Fibroblast of mammary gland (primary cell): ENCODE data around the gene ALDH3A2.
"Not testable (repeated sequence)": the region's sequence is repeated elsewhere in the genome, so short reads cannot be mapped to it uniquely, and the experiment has no call there.

Experiments used
- DNase-seq: peaks from one replicate; pipeline ENCODE4 v3.0.0-alpha.2; 2010; ENCODE audit warnings: low read depth
- H3K4me3 ChIP-seq: 2 replicates; pipeline ENCODE4 v1.5.1; 2011; ENCODE audit warnings: low read depth, mild to moderate bottlenecking, low read length, moderate library complexity; ENCODE audit not compliant: control insufficient read depth
- CTCF ChIP-seq: conservative IDR thresholded peaks from 2 replicates; pipeline ENCODE4 v1.5.1; 2011; ENCODE audit warnings: low read depth, low read length, inconsistent platforms; ENCODE audit not compliant: control insufficient read depth, insufficient read depth

Gene ALDH3A2

DNA sequence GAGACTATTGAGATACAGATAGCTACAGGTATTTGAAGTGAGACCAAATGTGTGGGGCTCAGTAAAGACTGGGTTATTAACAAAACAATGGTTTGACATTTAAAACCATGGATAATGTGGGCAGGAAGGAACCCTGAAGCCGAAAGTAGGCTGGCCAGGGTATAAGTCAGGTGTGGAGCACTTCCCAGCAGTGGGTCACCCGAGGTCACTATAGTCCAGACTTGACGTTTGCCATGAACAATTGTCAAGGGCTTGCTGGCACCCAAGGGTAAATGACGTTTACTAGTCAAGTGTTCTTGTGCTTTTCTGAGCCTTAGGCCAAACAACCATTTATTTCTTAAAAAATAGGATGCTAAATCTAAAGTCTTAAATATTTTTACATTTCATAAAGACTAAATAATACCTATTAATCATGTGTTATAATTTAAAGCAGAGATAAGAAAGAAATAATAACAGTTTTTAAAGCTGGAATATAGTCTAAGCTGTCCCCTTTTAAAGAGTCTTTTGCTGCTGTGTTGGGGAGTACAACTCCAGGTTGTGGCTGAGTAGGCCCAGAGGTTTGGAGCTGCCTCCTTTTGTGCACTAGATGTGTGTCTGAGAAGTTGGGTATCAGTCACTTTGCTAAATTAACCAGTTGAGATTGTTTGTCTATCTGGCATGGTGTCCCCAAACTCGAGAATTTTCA lies 15.7 kb downstream of the ALDH3A2 start:
- no peak for TF ChIP-seq CTCF
- H3K4me3 ChIP-seq = no peak overlapping the region
- no peak for DNase-seq

DNA sequence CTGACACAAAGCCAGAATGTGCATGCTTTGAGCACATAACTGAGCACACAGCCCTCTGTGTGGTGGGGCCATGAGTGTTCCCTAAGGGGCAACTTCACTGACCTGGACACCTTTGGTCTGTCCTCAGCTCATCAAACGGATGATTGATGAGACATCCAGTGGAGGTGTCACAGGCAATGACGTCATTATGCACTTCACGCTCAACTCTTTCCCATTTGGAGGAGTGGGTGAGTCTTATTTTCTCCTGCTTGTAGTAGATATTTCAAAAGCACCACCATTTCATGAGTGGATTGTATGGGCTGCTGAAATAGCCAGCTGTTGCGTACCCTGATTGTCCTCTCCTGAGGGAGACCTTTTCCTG lies 16.2 kb downstream of the ALDH3A2 start:
- H3K4me3 ChIP-seq = no peak overlapping the region
- no peak for TF ChIP-seq CTCF
- no peak for DNase-seq

DNA sequence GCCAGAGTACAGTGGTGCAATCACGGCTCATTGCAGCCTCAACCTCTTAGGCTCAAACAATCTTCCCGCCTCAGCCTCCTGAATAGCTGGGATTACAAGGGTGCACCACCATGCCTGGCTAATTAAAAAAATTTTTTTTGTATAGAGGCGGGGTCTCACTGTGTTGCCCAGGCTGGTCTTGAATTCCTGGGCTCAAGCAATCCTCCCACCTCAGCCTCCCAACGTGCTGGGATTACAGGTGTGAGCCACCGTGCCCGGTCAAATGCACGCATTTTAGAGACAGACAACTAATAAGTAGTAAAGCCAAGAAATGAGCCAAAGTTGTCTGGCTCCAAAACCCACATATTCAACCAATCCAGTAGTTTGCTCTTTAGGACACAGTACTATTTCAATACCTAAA lies 21.1 kb downstream of the ALDH3A2 start:
- H3K4me3 ChIP-seq, DNase-seq: not testable (repeated sequence)

- no peak for DNase-seq
- TF ChIP-seq CTCF = no peak
- H3K4me3 ChIP-seq = no peak overlapping the region
Observed at GRCh38 chr17:19670908-19671307, 22.4 kb downstream of the ALDH3A2 start.

- H3K4me3 ChIP-seq = no peak overlapping the region
- DNase-seq = no peak
- TF ChIP-seq CTCF = no peak
Observed at GRCh38 chr17:19671433-19671832, 22.9 kb downstream of the ALDH3A2 start.

- TF ChIP-seq CTCF = peak; percentile 22
- DNase-seq = peak; percentile 39
- H3K4me3 ChIP-seq = no peak overlapping the region
Observed at GRCh38 chr17:19672009-19672750, 23.6 kb downstream of the ALDH3A2 start.

- DNase-seq = no peak
- H3K4me3 ChIP-seq = no peak overlapping the region
- no peak for TF ChIP-seq CTCF
Observed at GRCh38 chr17:19673623-19674022, 25.1 kb downstream of the ALDH3A2 start.
